DMS114 treated with DMSO at 0.1 percent for 48 hours (cell line): ENCODE data around the gene GLS2.
"Not testable (repeated sequence)": the region's sequence is repeated elsewhere in the genome, so short reads cannot be mapped to it uniquely, and the experiment has no call there.

Source experiments
- DNase-seq: peaks from one replicate; lab custom pipeline; 2025; ENCODE audit not compliant: unreplicated experiment; lab: John Stamatoyannopoulos, UW

The GLS2 gene

GRCh38 chr12:56448860-56449621 is 38.9 kb downstream of the GLS2 start, which contains the start of gene TIMELESS:
TIMELESS (minus strand) TSS chr12:56449426; CDS start chr12:56434170, 15,256 bp downstream.
- DNase-seq, result peak; percentile 91

- DNase-seq, result not testable (repeated sequence)
Observed at GRCh38 chr12:56443208-56443607, 44.8 kb downstream of the GLS2 start.

GRCh38 chr12:56437430-56438176 is 50.4 kb downstream of the GLS2 start:
- no peak for DNase-seq

- no peak for DNase-seq
Observed at GRCh38 chr12:56434828-56435227, 53.1 kb downstream of the GLS2 start.

GRCh38 chr12:56431850-56432249 is 56.1 kb downstream of the GLS2 start:
- no peak for DNase-seq

GRCh38 chr12:56431288-56431687 is 56.7 kb downstream of the GLS2 start:
- no peak for DNase-seq

GRCh38 chr12:56425940-56426438 is 62.0 kb downstream of the GLS2 start:
- no peak for DNase-seq

- DNase-seq, result no peak
Observed at GRCh38 chr12:56425193-56425592, 62.8 kb downstream of the GLS2 start.
